Psoas muscle (tissue), 8 donors: ENCODE measurements around the gene LMTK3. TPM values are rescaled to one million over a fixed set of nuclear protein-coding genes. Genes with fewer than 3 reads are reported as not detected.
A peak's percentile ranks its signal among the peaks of the same experiment; 100 is the strongest.

ENCODE experiments used
- ATAC-seq, 4 donors: fragments of 200-7000 bp; cut with Tn5 transposase; one replicate each; pipeline ENCODE4 v1.9.1; 2020; ENCODE audit warnings: moderate library complexity in 3 of 4, mild to moderate bottlenecking in 2 of 4
- DNase-seq, 2 donors: peaks; one replicate each; pipeline ENCODE4 v3.0.0-alpha.2; 2020
- H3K27ac ChIP-seq: fragments of 200-600 bp; one replicate; pipeline ENCODE4 v1.8.0; 2022
- H3K27me3 ChIP-seq, 3 donors: fragments of 200-600 bp in 1 of 3; one replicate each; pipeline versions ENCODE4 v1.6.1 to v1.8.0; 2013 to 2022; ENCODE audit warnings: low read length in 2 of 3, mild to moderate bottlenecking in 2 of 3, moderate library complexity in 1 of 3; ENCODE audit not compliant: insufficient read depth in 3 of 3
- H3K36me3 ChIP-seq, 2 donors: fragments of 200-600 bp in 1 of 2; one replicate each; pipeline versions ENCODE4 v1.6.1 to v1.8.0; 2013 to 2022; ENCODE audit warnings: low read depth in 1 of 2, mild to moderate bottlenecking in 1 of 2, moderate library complexity in 1 of 2; ENCODE audit not compliant: insufficient read depth in 1 of 2
- H3K4me1 ChIP-seq: fragments of 200-600 bp; one replicate; pipeline ENCODE4 v1.8.0; 2022
- H3K4me3 ChIP-seq: fragments of 200-600 bp; one replicate; pipeline ENCODE4 v1.8.0; 2022; ENCODE audit warnings: mild to moderate bottlenecking
- H3K9me3 ChIP-seq: fragments of 200-600 bp; one replicate; pipeline ENCODE4 v1.8.0; 2022
- CTCF ChIP-seq: fragments of 200-600 bp; IDR thresholded peaks from one replicate; pipeline ENCODE4 v1.8.0; 2022; ENCODE audit warnings: antibody characterized with exemption
- WGBS, 3 donors: extraction: QIAGEN DNeasy Blood & Tissue Kit; methylation state at CpG; one replicate each; pipeline versions ENCODE4 v1.1.6 to v1.1.7; 2013; 5-methylcytosine and 5-hydroxymethylcytosine counted together
- intact Hi-C, 2 donors: fragments of 100-400 bp; cut with DNase I; formaldehyde crosslinking; loops; one replicate each; pipeline versions ENCODE4 v1.11.0 to v1.14.2; 2022
- polyA plus RNA-seq, 3 donors: library from polyadenylated mRNA; stranded (reverse); fragments of 200-250 nt; gene quantifications; one replicate each; pipeline ENCODE4 v1.2.3, GENCODE V29; 2013
- total RNA-seq, 4 donors: library from RNA; stranded (reverse); fragmentation: NEBNext Ultra II Directional in 2 of 4; extraction: Animal tissue kit (Norgen Biotek cat#: 25700) in 2 of 4; gene quantifications; one replicate each; pipeline versions ENCODE4 v1.2.1 to v1.2.4, GENCODE V29; 2021 to 2023
- donor health status: healthy with polysubstance abuse.
- donor health status: DM: no; HTN: no; CAD: no; lungs with moderate emphysema.
- donor health status: Bipolar disorder and iron deficiency.
- donor health status: healthy.
- donor health status: DM: yes; HTN: yes; CAD: no.
- donor health status: DM: no; HTN: no; CAD: no.
- donor health status: DM: no; HTN: no; CAD: no.
- donor health status: DM: yes; HTN: yes; CAD: no.

The LMTK3 gene
- total and polyA plus RNA-seq, 7 donors, result 0.03 to 0.14 (median 0.06) TPM; not detected in 2

GRCh38 chr19:48506138-48506733 is 5.4 kb downstream of the LMTK3 start:
- intact Hi-C loops, result loop anchor here in 1 of 2 donors (5.0 kb wide), 1 partner anchor 76 kb away; no protein-coding TSS in a partner anchor
- DNase-seq (no peak), ATAC-seq (peak in 3 of 4 donors; percentile 26 to 52 (median 32))
- Histone ChIP-seq H3K27ac (no peak overlapping the region), H3K9me3 (no peaks in the 10 kb centered on the region), H3K4me1 (no peaks in the 10 kb centered on the region), H3K4me3 (no peak overlapping the region), H3K27me3 (peaks cover 0 to 8% (median 3%) of the 10 kb centered on the region in 3 donors), H3K36me3 (no peaks in the 10 kb centered on the region)
- TF ChIP-seq CTCF, result peak; percentile 48
- 60 to 81% (median 67%) methylated on average over 5 of the region's 5 CpGs for WGBS, 3 donors

GRCh38 chr19:48502350-48503018 is 9.2 kb downstream of the LMTK3 start:
- peaks cover 0 to 39% (median 19%) of the 10 kb centered on the region in 3 donors for H3K27me3 ChIP-seq

DNA sequence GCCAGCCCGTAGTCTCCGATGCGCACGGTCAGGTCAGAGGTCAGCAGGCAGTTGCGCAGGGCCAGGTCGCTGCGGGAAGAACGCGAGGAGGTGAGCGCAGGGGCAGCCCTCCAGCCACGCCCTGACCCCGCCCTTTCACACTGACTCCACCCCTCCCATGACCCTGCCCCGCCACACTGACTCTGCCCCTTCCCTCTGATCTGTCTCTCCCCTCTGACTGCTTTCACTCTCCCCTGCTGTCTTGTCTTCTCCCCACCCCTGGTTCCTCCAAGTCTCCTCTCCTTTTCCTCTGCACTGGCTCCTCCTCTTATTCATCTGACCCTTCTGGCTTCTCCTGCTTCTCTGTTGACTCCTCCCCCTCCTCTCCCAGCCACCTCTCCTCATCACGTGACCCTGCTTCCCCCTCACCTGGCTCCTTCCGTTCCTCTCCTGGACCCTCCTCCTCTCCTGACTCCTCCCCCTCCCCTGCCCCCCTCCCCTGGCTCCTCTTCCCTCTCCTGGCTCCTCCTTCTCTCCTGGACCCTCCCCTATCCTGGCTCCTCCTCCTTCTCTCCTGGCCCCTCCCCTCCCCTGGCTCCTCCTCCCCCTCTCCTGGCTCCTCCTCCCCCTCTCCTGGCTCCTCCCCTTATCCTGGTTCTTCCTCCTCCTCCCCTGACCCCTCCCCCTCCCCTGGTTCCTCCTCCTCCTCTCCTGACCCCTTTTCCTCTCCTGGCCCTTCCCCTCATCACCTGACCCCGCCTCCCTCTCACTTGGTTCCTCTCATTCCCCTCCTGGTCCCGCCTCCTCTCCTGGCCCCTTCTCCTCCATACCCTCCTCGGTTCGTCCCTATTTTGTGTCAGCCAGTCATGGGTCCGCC is 9.9 kb downstream of the LMTK3 start:
- H3K27ac ChIP-seq, result no peak overlapping the region
- no peak for DNase-seq
- peak; percentile 31 to 53 (median 44) for ATAC-seq
- peaks cover 0 to 41% (median 21%) of the 10 kb centered on the region in 3 donors for H3K27me3 ChIP-seq
- H3K4me1 ChIP-seq, result no peaks in the 10 kb centered on the region
- H3K4me3 ChIP-seq, result no peak overlapping the region
- H3K9me3 ChIP-seq, result no peaks in the 10 kb centered on the region
- no peak for TF ChIP-seq CTCF
- 3 to 7% (median 5%) methylated on average over 13 to 20 of the region's 20 CpGs for WGBS, 3 donors
- no peaks in the 10 kb centered on the region for H3K36me3 ChIP-seq
- intact Hi-C loops, result no loop called here

More at GRCh38 chr19:48502350-48503018, 9.2 kb downstream of the LMTK3 start:
- intact Hi-C loops, result no loop called here
- ATAC-seq, result peak in 1 of 4 donors; percentile 9
- no peak for TF ChIP-seq CTCF
- Histone ChIP-seq H3K36me3 (no peaks in the 10 kb centered on the region), H3K4me3 (no peak overlapping the region), H3K4me1 (no peaks in the 10 kb centered on the region), H3K27ac (no peak overlapping the region), H3K9me3 (no peaks in the 10 kb centered on the region)
- WGBS, 3 donors, result 32 to 37% (median 36%) methylated on average over 23 to 27 of the region's 27 CpGs
- DNase-seq, result no peak

GRCh38 chr19:48500830-48501493 is 10.7 kb downstream of the LMTK3 start:
- intact Hi-C loops, result no loop called here
- TF ChIP-seq CTCF, result no peak
- Histone ChIP-seq H3K27me3 (peaks cover 0 to 46% (median 21%) of the 10 kb centered on the region in 3 donors), H3K27ac (no peak overlapping the region), H3K36me3 (no peaks in the 10 kb centered on the region), H3K9me3 (no peaks in the 10 kb centered on the region), H3K4me1 (no peaks in the 10 kb centered on the region), H3K4me3 (no peak overlapping the region)
- DNase-seq (no peak), ATAC-seq (peak in 1 of 4 donors; percentile 4)
- WGBS, 3 donors, result 35 to 49% (median 44%) methylated on average over 21 to 32 of the region's 32 CpGs
